PC-9 (cell line): ENCODE results near the gene CRACR2A. TPM values are rescaled to one million over a fixed set of nuclear protein-coding genes. Genes with fewer than 3 reads are reported as not detected.

ENCODE experiments used
- BruUV-seq: library from RNA; stranded (reverse); fragments of 400-500 nt; replicated peaks from 2 replicates; lab custom pipeline; 2021; lab: Mats Ljungman, UMichigan
- CTCF ChIA-PET: fragments of 300-600 bp; sonication (Branson Sonifier 250); formaldehyde crosslinking; loops from one replicate; lab custom pipeline; 2022; ENCODE audit warnings: antibody characterized with exemption; lab: Charles Lee
- POLR2A ChIA-PET: fragments of 300-600 bp; sonication (Branson Sonifier 250); formaldehyde crosslinking; loops from one replicate; lab custom pipeline; 2022; ENCODE audit warnings: antibody characterized with exemption; ENCODE audit not compliant: unreplicated experiment; lab: Charles Lee
- DNase-seq, 2 experiments: peaks; one replicate each; pipeline versions ENCODE4 v3.0.0 to v3.0.0-alpha.2; 2015 to 2022; ENCODE audit warnings: mixed read lengths in 1 of 2
- H2AFZ ChIP-seq: fragments of 200-600 bp; sonication (generic); 2 replicates; pipeline ENCODE4 v1.8.1; 2017; ENCODE audit warnings: antibody characterized with exemption
- H3F3A ChIP-seq: fragments of 200-600 bp; sonication (generic); 2 replicates; pipeline ENCODE4 v1.8.1; 2017; ENCODE audit warnings: antibody characterized with exemption, mild to moderate bottlenecking, low read depth; ENCODE audit not compliant: insufficient read depth
- H3K27ac ChIP-seq: fragments of 200-600 bp; sonication (generic); 2 replicates; pipeline ENCODE4 v1.6.1; 2016; ENCODE audit warnings: mixed run types
- H3K27me3 ChIP-seq: fragments of 200-600 bp; sonication (generic); 2 replicates; pipeline ENCODE4 v1.6.1; 2016; ENCODE audit warnings: low read depth, mixed run types; ENCODE audit not compliant: insufficient read depth
- H3K36me3 ChIP-seq: fragments of 200-600 bp; sonication (generic); 2 replicates; pipeline ENCODE4 v1.6.1; 2016; ENCODE audit warnings: low read depth, mixed run types
- H3K4me1 ChIP-seq: fragments of 200-600 bp; sonication (generic); replicated peaks from 2 replicates; pipeline ENCODE4 v1.6.1; 2016; ENCODE audit warnings: mixed run types; ENCODE audit not compliant: insufficient read depth
- H3K4me2 ChIP-seq: fragments of 200-600 bp; sonication (generic); 2 replicates; pipeline ENCODE4 v1.6.1; 2017; ENCODE audit warnings: mixed run types
- H3K4me3 ChIP-seq: fragments of 200-600 bp; sonication (generic); 2 replicates; pipeline ENCODE4 v1.6.1; 2016; ENCODE audit warnings: mixed run types
- H3K79me2 ChIP-seq: fragments of 200-600 bp; sonication (generic); 2 replicates; pipeline ENCODE4 v1.6.1; 2017; ENCODE audit warnings: low read depth, mixed run types
- H3K9me2 ChIP-seq: fragments of 200-600 bp; sonication (generic); 2 replicates; pipeline ENCODE4 v1.8.1; 2017; ENCODE audit warnings: mild to moderate bottlenecking; ENCODE audit not compliant: insufficient read depth
- H3K9me3 ChIP-seq: fragments of 200-600 bp; sonication (generic); 2 replicates; pipeline ENCODE4 v1.8.1; 2016; ENCODE audit warnings: low read depth; ENCODE audit not compliant: insufficient read depth
- H4K20me1 ChIP-seq: fragments of 200-600 bp; sonication (generic); 2 replicates; pipeline ENCODE4 v1.8.1; 2017; ENCODE audit not compliant: insufficient read depth
- EZH2 ChIP-seq: fragments of 200-600 bp; sonication (generic); IDR thresholded peaks from 2 replicates; pipeline ENCODE4 v1.8.0; 2017; ENCODE audit warnings: antibody characterized with exemption, low read depth
- intact Hi-C: fragments of 100-400 bp; cut with micrococcal nuclease; formaldehyde crosslinking; loops from one replicate; pipeline ENCODE4 v1.10.0; 2022; ENCODE audit not compliant: unreplicated experiment
- total RNA-seq: library from RNA; stranded (reverse); gene quantifications from 2 replicates; pipeline ENCODE4 v1.2.3, GENCODE V29; 2021
- TF ChIP-seq, protein P1 (sequence below): fragments of 200-600 bp; sonication (generic); conservative IDR thresholded peaks from 2 replicates; pipeline ENCODE4 v1.6.1; 2017; ENCODE audit warnings: mixed run types, antibody characterized with exemption, mild to moderate bottlenecking, moderate library complexity

Gene CRACR2A
- total RNA-seq, 1 experiment from 2014 or later: not detected

DNA sequence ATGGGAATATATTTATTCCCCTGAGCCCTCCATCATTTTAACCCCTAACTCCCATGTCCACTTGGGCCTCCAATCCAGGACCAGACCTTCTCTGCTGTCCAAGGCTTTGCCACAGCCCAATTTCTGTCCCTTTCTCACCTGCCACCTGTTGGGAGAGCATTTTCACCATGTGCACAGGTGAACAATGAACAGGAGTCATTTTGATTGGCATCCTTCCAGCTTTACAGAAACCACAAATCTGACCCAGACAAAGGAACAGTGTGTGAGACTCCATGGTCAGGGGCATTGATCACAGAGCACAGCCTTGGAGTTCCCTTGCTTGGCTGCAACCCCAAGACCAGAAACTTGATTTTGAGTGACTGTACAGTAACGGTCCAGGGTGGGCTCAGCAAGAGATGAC is 91.9 kb downstream of the CRACR2A start:
- Histone ChIP-seq H3K4me3 (no peak overlapping the region), H3K36me3 (no peaks in the 10 kb centered on the region), H3K27ac (no peak overlapping the region), H3F3A (no peaks in the 10 kb centered on the region), H2AFZ (no peak overlapping the region), H3K9me2 (no peaks in the 10 kb centered on the region), H4K20me1 (no peaks in the 10 kb centered on the region), H3K79me2 (no peaks in the 10 kb centered on the region), H3K27me3 (peaks cover 83% of the 10 kb centered on the region), H3K9me3 (no peaks in the 10 kb centered on the region), H3K4me1 (no peaks in the 10 kb centered on the region), H3K4me2 (no peak overlapping the region)
- no peak for TF ChIP-seq EZH2
- TF ChIP-seq, protein P1, sequence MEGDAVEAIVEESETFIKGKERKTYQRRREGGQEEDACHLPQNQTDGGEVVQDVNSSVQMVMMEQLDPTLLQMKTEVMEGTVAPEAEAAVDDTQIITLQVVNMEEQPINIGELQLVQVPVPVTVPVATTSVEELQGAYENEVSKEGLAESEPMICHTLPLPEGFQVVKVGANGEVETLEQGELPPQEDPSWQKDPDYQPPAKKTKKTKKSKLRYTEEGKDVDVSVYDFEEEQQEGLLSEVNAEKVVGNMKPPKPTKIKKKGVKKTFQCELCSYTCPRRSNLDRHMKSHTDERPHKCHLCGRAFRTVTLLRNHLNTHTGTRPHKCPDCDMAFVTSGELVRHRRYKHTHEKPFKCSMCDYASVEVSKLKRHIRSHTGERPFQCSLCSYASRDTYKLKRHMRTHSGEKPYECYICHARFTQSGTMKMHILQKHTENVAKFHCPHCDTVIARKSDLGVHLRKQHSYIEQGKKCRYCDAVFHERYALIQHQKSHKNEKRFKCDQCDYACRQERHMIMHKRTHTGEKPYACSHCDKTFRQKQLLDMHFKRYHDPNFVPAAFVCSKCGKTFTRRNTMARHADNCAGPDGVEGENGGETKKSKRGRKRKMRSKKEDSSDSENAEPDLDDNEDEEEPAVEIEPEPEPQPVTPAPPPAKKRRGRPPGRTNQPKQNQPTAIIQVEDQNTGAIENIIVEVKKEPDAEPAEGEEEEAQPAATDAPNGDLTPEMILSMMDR: no peak
- ChIA-PET POLR2A (no interaction called here), CTCF (no interaction called here)
- BruUV-seq: no TSS peak
- DNase-seq: no peak
- intact Hi-C loops: no loop called here

DNA sequence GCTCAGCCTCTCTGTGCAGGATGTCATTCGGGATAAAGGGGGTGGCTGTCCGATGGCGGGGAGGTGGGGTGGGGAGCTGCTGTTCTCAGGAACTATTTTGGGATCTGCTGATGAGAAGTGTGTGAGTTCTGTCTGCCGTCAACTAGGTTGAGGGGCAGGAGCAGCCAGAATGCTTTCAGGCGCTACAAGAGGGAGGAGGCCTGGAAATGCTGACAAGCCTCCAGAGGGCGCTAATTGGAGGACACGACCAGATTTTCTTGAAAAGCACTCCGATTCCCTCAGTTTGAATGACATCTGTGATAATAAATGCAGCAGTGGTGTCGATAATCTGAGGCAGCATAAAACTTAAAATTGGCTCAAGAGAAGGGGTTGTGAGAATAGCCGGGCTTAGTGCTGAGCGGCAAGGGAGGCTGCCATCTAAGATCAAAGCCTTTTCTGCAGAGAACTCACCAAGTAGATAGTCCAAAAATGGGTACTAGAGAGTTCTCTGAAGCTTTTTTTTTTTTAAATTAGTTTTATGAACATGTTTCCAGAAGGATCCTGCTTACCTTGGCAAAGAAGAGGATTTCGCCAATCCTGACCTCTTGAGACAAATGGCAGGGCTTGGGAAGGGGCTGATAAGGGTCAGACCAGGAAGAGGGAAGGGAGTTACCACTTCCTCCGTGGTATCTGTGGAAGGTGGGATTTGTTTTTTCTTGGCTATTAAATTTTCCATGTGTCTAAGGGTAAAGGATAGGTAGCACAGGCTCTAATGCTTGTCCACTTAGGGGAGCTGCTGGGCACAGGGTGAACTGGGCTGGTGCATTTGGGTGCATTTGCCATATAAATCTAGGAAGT is 94.4 kb downstream of the CRACR2A start:
- H4K20me1 ChIP-seq: no peaks in the 10 kb centered on the region
- no peaks in the 10 kb centered on the region for H3K9me2 ChIP-seq
- POLR2A ChIA-PET: no interaction called here
- no peak for DNase-seq
- H3K27me3 ChIP-seq: peaks cover 95% of the 10 kb centered on the region
- no peak for TF ChIP-seq EZH2
- TF ChIP-seq, protein P1: peak; percentile 47; the same call in 1 of the 2 replicates
- H3K9me3 ChIP-seq: no peaks in the 10 kb centered on the region
- H2AFZ ChIP-seq: no peak overlapping the region
- no peak overlapping the region for H3K4me2 ChIP-seq
- BruUV-seq: no TSS peak
- no peaks in the 10 kb centered on the region for H3K36me3 ChIP-seq
- H3K27ac ChIP-seq: no peak overlapping the region
- no peaks in the 10 kb centered on the region for H3K79me2 ChIP-seq
- H3F3A ChIP-seq: no peaks in the 10 kb centered on the region
- H3K4me3 ChIP-seq: no peak overlapping the region
- CTCF ChIA-PET: no interaction called here
- no peaks in the 10 kb centered on the region for H3K4me1 ChIP-seq
- intact Hi-C loops: no loop called here

DNA sequence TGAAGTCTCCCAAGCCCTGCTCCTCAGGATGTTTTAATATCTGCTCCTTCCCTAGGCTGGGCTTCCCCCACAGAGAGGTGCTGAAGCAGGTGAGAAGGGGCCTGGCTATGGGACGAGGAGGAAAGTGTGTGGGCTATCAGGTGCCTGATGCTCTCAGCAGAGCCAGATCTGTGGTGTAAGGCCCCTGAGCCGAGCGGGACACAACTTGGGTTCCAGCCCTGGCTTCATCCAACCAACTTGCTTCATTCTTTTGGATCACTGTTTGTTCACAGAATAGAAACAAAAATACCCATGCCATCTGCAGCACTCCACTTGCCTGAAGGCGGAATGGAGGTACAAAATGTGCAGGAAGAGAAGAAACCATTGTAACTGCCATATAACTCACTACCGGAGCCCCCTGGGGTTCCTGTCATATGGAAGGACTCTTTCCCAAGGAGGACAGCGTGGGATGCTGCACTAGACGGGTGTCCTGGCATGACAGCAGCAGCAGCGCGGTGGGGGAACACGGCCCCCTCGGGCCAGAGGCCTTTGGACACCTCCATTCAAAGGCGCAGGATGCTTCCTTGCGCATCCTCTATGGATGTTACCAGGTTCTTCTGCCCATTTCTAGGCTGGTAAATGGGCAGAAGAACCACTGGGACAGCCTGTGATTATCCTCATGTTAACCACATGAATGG is 95.8 kb downstream of the CRACR2A start:
- TF ChIP-seq, protein P1: no peak
- TF ChIP-seq EZH2: no peak
- H3K4me1 ChIP-seq: no peaks in the 10 kb centered on the region
- DNase-seq: no peak
- H3F3A ChIP-seq: no peaks in the 10 kb centered on the region
- H3K79me2 ChIP-seq: no peaks in the 10 kb centered on the region
- no peak overlapping the region for H3K27ac ChIP-seq
- CTCF ChIA-PET: no interaction called here
- no peak overlapping the region for H2AFZ ChIP-seq
- H3K27me3 ChIP-seq: peaks cover 95% of the 10 kb centered on the region
- no peaks in the 10 kb centered on the region for H4K20me1 ChIP-seq
- H3K9me3 ChIP-seq: no peaks in the 10 kb centered on the region
- H3K36me3 ChIP-seq: no peaks in the 10 kb centered on the region
- H3K4me2 ChIP-seq: no peak overlapping the region
- H3K4me3 ChIP-seq: no peak overlapping the region
- BruUV-seq: no TSS peak
- intact Hi-C loops: no loop called here
- POLR2A ChIA-PET: no interaction called here
- no peaks in the 10 kb centered on the region for H3K9me2 ChIP-seq
